Activated T-cell treated with anti-CD3 and anti-CD28 coated beads, Interleukin-2, amount 50 U/mL, for 4 hours (primary cell): ENCODE results near the gene MAG. TPM values are rescaled to one million over a fixed set of nuclear protein-coding genes. Genes with fewer than 3 reads are reported as not detected.

Experiments used
- ATAC-seq, 2 donors: fragments of 200-7000 bp; cut with Tn5 transposase; one replicate each; pipeline ENCODE4 v1.10.0; 2021
- DNase-seq: peaks from one replicate; pipeline ENCODE4 v3.0.0-alpha.2; 2020
- H3K27me3 Mint-ChIP-seq: one replicate; pipeline ENCODE4 v1.8.0; 2021; ENCODE audit warnings: low read depth, mixed read lengths
- H3K36me3 Mint-ChIP-seq: one replicate; pipeline ENCODE4 v1.8.0; 2022; ENCODE audit warnings: mixed read lengths; ENCODE audit not compliant: insufficient read depth
- H3K4me1 Mint-ChIP-seq: one replicate; pipeline ENCODE4 v1.8.0; 2021; ENCODE audit warnings: low read depth, mixed read lengths
- H3K4me3 Mint-ChIP-seq: one replicate; pipeline ENCODE4 v1.8.0; 2021; ENCODE audit warnings: mild to moderate bottlenecking, moderate library complexity, mixed read lengths
- H3K9me3 Mint-ChIP-seq: one replicate; pipeline ENCODE4 v1.8.0; 2021; ENCODE audit warnings: mixed read lengths
- total RNA-seq, 3 donors: library from RNA; stranded (reverse); gene quantifications; one replicate each; pipeline ENCODE4 v1.2.1, GENCODE V29; 2021

The MAG gene
- total RNA-seq, 3 donors from 2014 or later: 0.29 TPM; not detected in 2

DNA sequence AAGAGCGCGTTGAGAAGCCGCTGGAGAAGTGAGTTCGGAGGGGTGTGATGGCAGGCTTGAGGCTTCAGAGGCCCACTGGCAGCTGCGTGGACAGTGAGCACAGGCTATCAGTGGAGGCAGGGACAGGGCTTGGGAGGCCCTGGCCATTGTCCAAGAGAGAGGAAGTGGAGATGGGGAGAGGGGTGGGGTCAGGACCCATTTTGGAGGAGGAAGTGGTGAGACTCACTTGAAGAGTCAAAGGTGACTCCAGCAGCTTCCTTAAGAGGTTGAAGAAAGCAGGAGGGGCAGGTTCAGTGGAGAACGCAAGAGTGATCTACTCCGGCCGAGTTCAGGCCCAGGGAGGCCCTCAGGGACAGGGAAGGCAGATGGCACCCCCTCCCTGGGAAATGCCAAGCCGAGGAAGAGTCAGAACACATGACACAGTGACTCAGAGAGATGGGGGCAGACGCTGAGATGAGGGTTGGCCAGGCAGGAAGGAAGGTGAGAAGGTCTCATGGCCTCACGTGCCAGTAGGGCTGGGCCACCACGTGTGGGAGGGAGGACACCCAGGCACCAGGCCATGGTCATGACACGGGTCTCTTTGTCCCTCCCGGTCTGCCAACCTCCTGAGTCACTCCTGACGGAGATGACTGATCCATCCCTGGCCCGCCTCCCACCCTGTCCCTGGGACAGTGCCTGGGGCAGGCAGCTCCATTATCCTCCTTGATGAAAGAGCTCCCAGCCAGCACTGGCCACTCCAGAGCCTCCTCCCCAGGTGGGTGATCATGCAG is 26.9 kb downstream of the MAG start:
- H3K4me1 Mint-ChIP-seq: peaks cover 9% of the 10 kb centered on the region
- H3K27me3 Mint-ChIP-seq: peaks cover 7% of the 10 kb centered on the region
- H3K4me3 Mint-ChIP-seq: no peak overlapping the region
- H3K36me3 Mint-ChIP-seq: no peaks in the 10 kb centered on the region
- peaks cover 5% of the 10 kb centered on the region for H3K9me3 Mint-ChIP-seq
- ATAC-seq: peak; percentile 32 to 37
- DNase-seq: no peak

DNA sequence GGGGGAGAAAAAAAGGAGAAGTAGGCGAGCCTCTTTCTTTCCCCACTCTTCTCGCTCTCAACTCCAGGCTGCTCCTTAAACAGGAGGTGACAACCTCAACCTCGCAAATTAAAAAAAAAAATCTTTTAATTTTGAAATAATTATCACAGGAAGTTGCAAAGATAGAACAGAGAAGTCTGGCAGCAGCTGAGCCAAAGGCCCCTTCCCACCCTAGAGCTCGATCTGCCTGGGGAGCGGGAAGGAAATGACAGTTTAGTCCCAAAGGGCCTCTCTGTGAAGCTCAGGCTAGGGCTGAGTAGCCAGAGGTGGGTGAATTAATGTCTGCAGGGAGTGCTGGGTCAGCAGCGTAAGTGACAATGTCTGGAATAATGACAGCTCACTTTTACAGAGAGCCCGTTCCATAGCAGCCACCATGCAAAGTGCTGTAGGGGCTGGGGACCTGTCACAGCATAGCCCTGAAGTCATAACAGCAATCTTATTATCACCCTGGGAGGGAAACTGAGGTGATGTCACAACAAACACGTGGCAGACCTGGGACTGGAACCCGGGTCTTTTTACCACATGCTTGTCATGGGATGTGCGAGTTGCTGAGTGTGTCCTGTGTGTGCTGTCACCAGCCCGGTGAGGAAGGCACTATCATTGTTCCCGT is 28.2 kb downstream of the MAG start:
- Mint-ChIP-seq H3K36me3 (no peaks in the 10 kb centered on the region), H3K4me3 (no peak overlapping the region), H3K27me3 (peaks cover 7% of the 10 kb centered on the region), H3K9me3 (peaks cover 5% of the 10 kb centered on the region), H3K4me1 (peaks cover 9% of the 10 kb centered on the region)
- ATAC-seq (no peak), DNase-seq (no peak)

DNA sequence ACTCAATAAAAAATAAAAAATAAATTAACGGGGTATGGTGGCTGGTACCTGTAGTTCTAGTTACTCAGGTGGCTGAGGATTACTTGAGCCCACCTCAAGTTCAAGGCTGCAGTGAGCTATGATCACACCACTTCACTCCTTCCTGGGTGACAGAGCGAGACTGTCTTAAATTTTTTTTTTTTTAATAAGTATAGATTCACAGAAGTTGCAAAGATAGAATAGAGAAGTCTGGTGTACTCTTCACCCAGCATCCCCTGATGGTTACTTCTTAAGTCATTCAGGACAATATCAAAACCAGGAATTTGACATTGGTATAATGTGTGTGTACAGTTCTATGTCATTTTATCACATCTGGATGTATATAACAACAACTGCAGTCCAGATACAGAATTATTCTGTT is 29.3 kb downstream of the MAG start:
- Mint-ChIP-seq H3K4me1 (peaks cover 9% of the 10 kb centered on the region), H3K36me3 (no peaks in the 10 kb centered on the region), H3K4me3 (no peak overlapping the region), H3K27me3 (peaks cover 7% of the 10 kb centered on the region), H3K9me3 (peaks cover 5% of the 10 kb centered on the region)
- DNase-seq: no peak
- ATAC-seq: no peak

- Mint-ChIP-seq H3K4me1 (peaks cover 9% of the 10 kb centered on the region), H3K9me3 (peaks cover 5% of the 10 kb centered on the region), H3K27me3 (peaks cover 7% of the 10 kb centered on the region), H3K4me3 (no peak overlapping the region), H3K36me3 (no peaks in the 10 kb centered on the region)
- ATAC-seq: no peak
- DNase-seq: no peak
Measured at GRCh38 chr19:35322014-35322413, 30.1 kb downstream of the MAG start.

DNA sequence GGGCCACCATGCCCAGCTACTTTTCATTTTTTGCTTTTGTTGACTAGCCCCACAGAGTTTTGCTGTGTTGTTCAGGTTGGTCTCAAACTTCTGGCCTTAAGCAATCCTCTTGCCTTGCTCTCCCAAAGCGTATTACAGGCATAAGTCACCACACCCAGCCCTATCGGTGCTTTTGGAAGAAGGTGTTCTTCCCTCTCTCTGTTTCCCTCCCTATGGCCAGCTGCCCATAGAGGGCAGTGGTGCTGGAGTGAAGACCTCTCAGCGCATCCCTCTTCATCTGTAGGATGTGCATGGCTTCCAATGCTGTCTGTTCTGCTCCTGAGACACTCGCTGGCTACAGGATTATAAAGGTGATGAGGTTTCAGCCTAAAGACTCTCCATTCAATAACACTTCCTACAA is 35.7 kb downstream of the MAG start:
- no peaks in the 10 kb centered on the region for H3K36me3 Mint-ChIP-seq

DNA sequence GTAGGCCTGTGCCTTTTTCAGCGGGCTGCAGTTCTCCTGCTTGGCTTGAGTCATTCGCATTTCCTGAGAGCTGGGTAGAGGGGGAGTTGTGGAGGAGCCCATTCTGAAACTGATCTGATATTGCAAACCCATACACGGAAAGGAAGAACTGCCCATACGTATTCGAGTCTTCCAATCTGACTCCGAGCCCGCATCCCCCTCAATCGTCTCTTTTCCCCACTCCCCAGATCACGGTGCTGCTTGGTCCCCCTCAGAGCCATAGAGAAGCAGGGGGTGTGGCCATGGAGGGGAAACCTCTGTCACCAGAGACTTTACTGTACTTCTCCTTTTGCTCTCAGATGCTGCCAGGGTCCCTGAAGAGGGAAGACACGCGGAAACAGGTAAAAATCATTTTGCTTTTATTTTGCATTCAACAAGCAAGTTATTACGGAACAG is 36.9 kb downstream of the MAG start, which contains the start of gene CD22:
Gene CD22 (plus strand): TSS at position 337 of the 435 bp plus-strand sequence. CDS start 2,854 bp downstream, outside the sequence.
- Mint-ChIP-seq H3K27me3 (peaks cover 11% of the 10 kb centered on the region), H3K36me3 (no peaks in the 10 kb centered on the region), H3K4me1 (peaks cover 16% of the 10 kb centered on the region), H3K4me3 (peak within 1 kb of the TSS; percentile 63), H3K9me3 (no peaks in the 10 kb centered on the region)
- no peak for DNase-seq
- peak in 1 of 2 donors; percentile 34 for ATAC-seq

More for the DNA sequence above, 35.7 kb downstream of the MAG start:
- DNase-seq: no peak
- peaks cover 8% of the 10 kb centered on the region for H3K27me3 Mint-ChIP-seq
- H3K4me3 Mint-ChIP-seq: no peak overlapping the region
- peaks cover 8% of the 10 kb centered on the region for H3K4me1 Mint-ChIP-seq
- no peaks in the 10 kb centered on the region for H3K9me3 Mint-ChIP-seq
- no peak for ATAC-seq

- Mint-ChIP-seq H3K27me3 (peaks cover 11% of the 10 kb centered on the region), H3K4me3 (peak overlapping the region; percentile 63), H3K36me3 (no peaks in the 10 kb centered on the region), H3K9me3 (no peaks in the 10 kb centered on the region), H3K4me1 (peaks cover 18% of the 10 kb centered on the region)
- no peak for DNase-seq
- ATAC-seq: no peak
Measured at GRCh38 chr19:35329323-35329722, 37.4 kb downstream of the MAG start.

DNA sequence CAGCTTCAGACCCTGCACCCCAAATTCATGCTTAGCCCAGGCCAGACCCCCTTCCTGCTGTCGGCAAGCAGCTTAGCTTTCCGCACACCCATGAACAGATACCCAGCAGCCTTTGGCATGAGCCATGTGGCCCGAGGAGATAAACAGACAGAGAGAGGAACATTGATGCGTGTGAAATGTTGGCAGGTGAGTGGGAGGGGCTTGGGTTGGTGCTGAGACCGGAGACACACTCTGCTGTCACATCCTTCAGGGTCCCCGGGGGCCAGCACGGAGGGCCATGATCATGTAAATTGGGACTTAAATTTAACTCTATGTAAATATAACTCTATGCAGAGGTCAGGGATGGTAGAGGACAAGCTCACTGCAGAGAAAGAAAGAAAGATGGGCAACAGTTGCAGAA is 38.5 kb downstream of the MAG start:
- no peaks in the 10 kb centered on the region for H3K9me3 Mint-ChIP-seq
- no peaks in the 10 kb centered on the region for H3K36me3 Mint-ChIP-seq
- DNase-seq (no peak), ATAC-seq (no peak)
- H3K4me3 Mint-ChIP-seq: peak overlapping the region; percentile 69
- H3K27me3 Mint-ChIP-seq: peaks cover 11% of the 10 kb centered on the region
- H3K4me1 Mint-ChIP-seq: peaks cover 20% of the 10 kb centered on the region

- no peak overlapping the region for H3K4me3 Mint-ChIP-seq
- DNase-seq (no peak), ATAC-seq (no peak)
- H3K9me3 Mint-ChIP-seq: no peaks in the 10 kb centered on the region
- H3K36me3 Mint-ChIP-seq: no peaks in the 10 kb centered on the region
- peaks cover 11% of the 10 kb centered on the region for H3K27me3 Mint-ChIP-seq
- peaks cover 22% of the 10 kb centered on the region for H3K4me1 Mint-ChIP-seq
Measured at GRCh38 chr19:35331551-35332214, 39.7 kb downstream of the MAG start.

- Mint-ChIP-seq H3K36me3 (no peaks in the 10 kb centered on the region), H3K9me3 (no peaks in the 10 kb centered on the region), H3K4me1 (peaks cover 22% of the 10 kb centered on the region), H3K27me3 (peaks cover 11% of the 10 kb centered on the region), H3K4me3 (peak overlapping the region; percentile 38)
- ATAC-seq (peak; percentile 71 to 80), DNase-seq (peak; percentile 19)
Measured at GRCh38 chr19:35332817-35333216, 40.9 kb downstream of the MAG start.

DNA sequence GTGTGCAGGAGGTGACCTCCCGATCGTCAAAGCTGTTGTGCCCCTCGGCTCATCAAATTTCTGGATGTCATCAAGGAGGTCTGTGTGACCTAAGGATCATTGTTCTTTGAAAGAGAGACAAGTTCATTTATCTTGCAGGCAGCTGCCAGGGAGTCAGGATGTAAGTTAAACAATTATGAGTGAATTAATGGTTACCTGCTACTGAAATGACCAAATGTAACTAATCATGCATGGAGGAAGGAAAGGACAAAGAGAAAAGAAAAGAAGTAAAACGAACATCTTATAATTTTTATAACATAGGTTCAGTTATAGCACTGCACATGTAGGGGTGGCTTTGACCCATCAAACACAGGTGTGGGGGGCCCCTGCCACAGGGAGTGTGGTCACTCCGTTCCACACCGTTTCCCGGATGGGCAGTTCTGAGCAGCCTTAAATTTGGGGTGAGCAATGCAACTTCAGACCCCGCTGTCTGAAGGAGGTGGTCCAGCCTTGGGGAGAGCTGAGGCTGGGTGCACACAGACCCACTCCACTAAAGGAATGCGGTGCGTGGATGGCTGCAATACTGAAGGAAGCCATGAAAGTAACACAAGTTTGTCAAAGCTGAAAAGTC is 42.3 kb downstream of the MAG start:
- ATAC-seq: no peak
- peaks cover 16% of the 10 kb centered on the region for H3K4me1 Mint-ChIP-seq

GRCh38 chr19:35336166-35336955 is 44.4 kb downstream of the MAG start:
- no peak overlapping the region for H3K4me3 Mint-ChIP-seq
- H3K9me3 Mint-ChIP-seq: no peaks in the 10 kb centered on the region
- ATAC-seq (no peak), DNase-seq (no peak)
- H3K4me1 Mint-ChIP-seq: peaks cover 16% of the 10 kb centered on the region
- no peaks in the 10 kb centered on the region for H3K36me3 Mint-ChIP-seq
- peaks cover 3% of the 10 kb centered on the region for H3K27me3 Mint-ChIP-seq

More for the DNA sequence above, 42.3 kb downstream of the MAG start:
- Mint-ChIP-seq H3K36me3 (no peaks in the 10 kb centered on the region), H3K4me3 (no peak overlapping the region), H3K27me3 (peaks cover 11% of the 10 kb centered on the region), H3K9me3 (no peaks in the 10 kb centered on the region)
- no peak for DNase-seq

DNA sequence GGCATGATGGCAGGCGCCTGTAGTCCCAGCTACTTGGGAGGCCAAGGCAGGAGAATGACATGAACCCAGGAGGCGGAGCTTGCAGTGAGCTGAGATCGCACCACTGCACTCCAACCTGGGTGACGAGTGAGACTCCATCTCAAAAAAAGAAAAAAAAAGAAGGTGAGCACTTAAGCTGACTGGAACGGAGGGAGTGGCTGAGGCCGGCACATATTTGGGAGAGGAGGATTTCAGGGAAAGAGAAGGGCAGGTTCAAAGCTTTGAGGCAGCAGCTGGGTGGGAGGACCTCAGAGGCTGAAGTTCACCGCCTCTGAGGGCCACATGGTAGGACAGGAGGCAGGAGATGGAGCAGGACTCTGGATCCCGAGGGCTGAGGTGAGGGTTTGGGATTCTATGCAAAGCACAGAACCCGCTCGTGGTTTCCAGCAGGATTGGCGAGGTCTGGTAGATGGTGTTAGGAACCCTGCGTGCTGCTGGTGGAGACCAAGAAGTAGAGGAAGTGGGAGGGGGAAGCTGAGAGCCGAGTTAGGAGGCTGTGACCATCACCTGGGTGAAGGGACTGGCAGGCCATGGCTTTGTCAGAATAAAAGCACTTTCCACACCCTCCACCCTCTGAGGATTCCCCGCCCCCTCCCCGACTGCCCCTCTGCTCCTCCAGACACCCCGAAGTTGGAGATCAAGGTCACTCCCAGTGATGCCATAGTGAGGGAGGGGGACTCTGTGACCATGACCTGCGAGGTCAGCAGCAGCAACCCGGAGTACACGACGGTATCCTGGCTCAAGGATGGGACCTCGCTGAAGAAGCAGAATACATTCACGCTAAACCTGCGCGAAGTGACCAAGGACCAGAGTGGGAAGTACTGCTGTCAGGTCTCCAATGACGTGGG is 45.4 kb downstream of the MAG start:
- DNase-seq: no peak
- no peak for ATAC-seq
- H3K4me1 Mint-ChIP-seq: peaks cover 16% of the 10 kb centered on the region
- peaks cover 3% of the 10 kb centered on the region for H3K27me3 Mint-ChIP-seq
- no peaks in the 10 kb centered on the region for H3K9me3 Mint-ChIP-seq
- no peak overlapping the region for H3K4me3 Mint-ChIP-seq
- H3K36me3 Mint-ChIP-seq: no peaks in the 10 kb centered on the region
